Kidney (tissue), 14 donors: ENCODE results near the gene PIGQ. TPM values are rescaled to one million over a fixed set of nuclear protein-coding genes. Genes with fewer than 3 reads are reported as not detected.
"Not testable (repeated sequence)": the region's sequence is repeated elsewhere in the genome, so short reads cannot be mapped to it uniquely, and the experiment has no call there.

Source experiments
- DNase-seq, 5 donors: peaks; one replicate each; pipeline ENCODE4 v3.0.0-alpha.2; 2013 to 2020
- FAIRE-seq: peaks from 2 replicates; lab custom pipeline; 2012; peaks lifted over from hg19 to GRCh38; lab: Jason Lieb, UNC
- H3K27ac ChIP-seq, 2 donors: one replicate each; pipeline ENCODE4 v1.7.0; 2013; ENCODE audit warnings: low read depth in 2 of 2, low read length in 2 of 2, inconsistent platforms in 1 of 2
- H3K27me3 ChIP-seq: one replicate; pipeline ENCODE4 v1.7.1; 2013; ENCODE audit warnings: low read length, inconsistent platforms; ENCODE audit not compliant: control insufficient read depth, insufficient read depth
- H3K36me3 ChIP-seq, 3 donors: one replicate each; pipeline versions ENCODE4 v1.7.0 to v1.7.1; 2013; ENCODE audit warnings: low read length in 3 of 3, control low read depth in 1 of 3, inconsistent platforms in 1 of 3; ENCODE audit not compliant: insufficient read depth in 3 of 3, control insufficient read depth in 2 of 3
- H3K4me1 ChIP-seq, 3 donors: one replicate each; pipeline versions ENCODE4 v1.7.0 to v1.7.1; 2013; ENCODE audit warnings: low read length in 3 of 3, inconsistent platforms in 1 of 3, low read depth in 1 of 3; ENCODE audit not compliant: control insufficient read depth in 2 of 3, insufficient read depth in 2 of 3
- H3K4me3 ChIP-seq, 3 donors: one replicate each; pipeline versions ENCODE4 v1.7.0 to v1.8.1; 2013; ENCODE audit warnings: low read length in 3 of 3, control low read depth in 1 of 3, inconsistent platforms in 1 of 3
- H3K9ac ChIP-seq, 3 donors: one replicate each; pipeline versions ENCODE4 v1.7.0 to v1.7.1; 2013; ENCODE audit warnings: low read length in 3 of 3, control low read depth in 1 of 3, inconsistent platforms in 1 of 3
- H3K9me3 ChIP-seq, 3 donors: one replicate each; pipeline versions ENCODE4 v1.7.0 to v1.7.1; 2013; ENCODE audit warnings: low read length in 3 of 3, control low read depth in 1 of 3, inconsistent platforms in 1 of 3; ENCODE audit not compliant: control insufficient read depth in 2 of 3, insufficient read depth in 1 of 3
- intact Hi-C: fragments of 100-400 bp; cut with DNase I; formaldehyde crosslinking; loops from one replicate; pipeline ENCODE4 v1.11.1; 2022
- polyA plus RNA-seq: library from polyadenylated mRNA; stranded (reverse); fragments of 350-450 nt; fragmentation: Illumina TruSeq; extraction: RNeasy Lipid Tissue Mini Kit (QIAGEN cat#74804); gene quantifications from one replicate; pipeline ENCODE4 v1.2.3, GENCODE V29; 2014; ENCODE audit warnings: low read depth, low replicate concordance; ENCODE audit not compliant: insufficient read depth
- total RNA-seq: library from RNA; stranded (reverse); fragmentation: NEBNext Ultra II Directional; extraction: Animal tissue kit (Norgen Biotek cat#: 25700); gene quantifications from one replicate; pipeline ENCODE4 v1.2.1, GENCODE V29; 2021
- TF ChIP-seq, protein P1 (sequence below): IDR thresholded peaks from 3 replicates; pipeline ENCODE4 v1.5.1; 2012; ENCODE audit warnings: mild to moderate bottlenecking, moderate library complexity, borderline replicate concordance; ENCODE audit not compliant: insufficient read depth; ENCODE audit errors: extremely low read depth
- donor health status: control.
- donor health status: control.
- donor health status: control.
- donor health status: control.
- donor health status: control.
- donor health status: DM: yes; HTN: yes; CAD: no.
- donor health status: Normal renal cell carcinoma (clear cell type).

Gene PIGQ
- total and polyA plus RNA-seq, 2 donors from 2014 or later, result 92.9 to 118 TPM

DNA sequence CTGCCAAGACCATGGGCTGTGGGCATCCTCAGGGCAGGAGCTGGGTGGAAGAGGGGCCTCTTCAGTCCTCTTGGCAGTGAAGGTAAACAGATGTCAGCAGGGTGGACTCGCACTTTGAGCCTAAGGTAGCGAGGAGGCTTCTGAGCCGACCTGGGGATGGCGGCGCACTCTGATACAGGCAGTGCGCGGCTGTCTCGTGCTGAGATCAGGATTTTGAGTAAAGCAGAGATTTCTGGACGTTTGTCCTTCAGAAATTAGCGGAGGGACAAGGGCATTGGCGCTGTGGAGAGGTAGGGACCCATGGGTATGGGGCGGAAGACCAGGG is 26.9 kb downstream of the PIGQ start:
- TF ChIP-seq, protein P1, sequence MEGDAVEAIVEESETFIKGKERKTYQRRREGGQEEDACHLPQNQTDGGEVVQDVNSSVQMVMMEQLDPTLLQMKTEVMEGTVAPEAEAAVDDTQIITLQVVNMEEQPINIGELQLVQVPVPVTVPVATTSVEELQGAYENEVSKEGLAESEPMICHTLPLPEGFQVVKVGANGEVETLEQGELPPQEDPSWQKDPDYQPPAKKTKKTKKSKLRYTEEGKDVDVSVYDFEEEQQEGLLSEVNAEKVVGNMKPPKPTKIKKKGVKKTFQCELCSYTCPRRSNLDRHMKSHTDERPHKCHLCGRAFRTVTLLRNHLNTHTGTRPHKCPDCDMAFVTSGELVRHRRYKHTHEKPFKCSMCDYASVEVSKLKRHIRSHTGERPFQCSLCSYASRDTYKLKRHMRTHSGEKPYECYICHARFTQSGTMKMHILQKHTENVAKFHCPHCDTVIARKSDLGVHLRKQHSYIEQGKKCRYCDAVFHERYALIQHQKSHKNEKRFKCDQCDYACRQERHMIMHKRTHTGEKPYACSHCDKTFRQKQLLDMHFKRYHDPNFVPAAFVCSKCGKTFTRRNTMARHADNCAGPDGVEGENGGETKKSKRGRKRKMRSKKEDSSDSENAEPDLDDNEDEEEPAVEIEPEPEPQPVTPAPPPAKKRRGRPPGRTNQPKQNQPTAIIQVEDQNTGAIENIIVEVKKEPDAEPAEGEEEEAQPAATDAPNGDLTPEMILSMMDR, result no peak
- FAIRE-seq (no peak), DNase-seq (no peak)
- intact Hi-C loops, result no loop called here
- peaks cover 0 to 36% (median 24%) of the 10 kb centered on the region in 3 donors for H3K4me1 ChIP-seq
- peaks cover 0 to 5% (median 2%) of the 10 kb centered on the region in 3 donors for H3K36me3 ChIP-seq
- no peak overlapping the region for H3K27ac ChIP-seq
- no peaks in the 10 kb centered on the region for H3K27me3 ChIP-seq
- no peaks in the 10 kb centered on the region for H3K9me3 ChIP-seq
- no peak overlapping the region for H3K4me3 ChIP-seq
- no peak overlapping the region for H3K9ac ChIP-seq

DNA sequence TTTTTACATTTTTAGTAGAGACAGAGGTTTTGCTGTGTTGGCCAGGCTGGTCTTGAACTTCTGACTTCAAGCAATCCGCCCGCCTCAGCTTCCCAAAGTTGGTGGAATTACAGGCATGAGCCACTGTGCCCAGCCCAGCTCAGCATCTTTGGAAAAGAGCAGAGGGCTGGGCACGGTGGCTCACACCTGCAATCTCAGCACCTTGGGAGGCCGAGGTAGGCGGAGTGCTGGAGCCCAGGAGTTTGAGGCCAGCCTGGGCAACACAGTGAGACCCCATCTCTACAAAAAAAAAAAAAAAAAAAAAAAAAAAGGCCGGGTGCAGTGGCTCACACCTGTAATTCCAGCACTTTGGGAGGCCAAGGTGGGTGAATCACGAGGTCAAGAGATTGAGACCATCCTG is 27.9 kb downstream of the PIGQ start:
- FAIRE-seq, H3K4me3 ChIP-seq, H3K9me3 ChIP-seq, H3K27me3 ChIP-seq, H3K27ac ChIP-seq, H3K9ac ChIP-seq, intact Hi-C loops, H3K36me3 ChIP-seq, DNase-seq: not testable (repeated sequence)
- H3K4me1 ChIP-seq, result peaks cover 0 to 27% (median 14%) of the 10 kb centered on the region in 3 donors

DNA sequence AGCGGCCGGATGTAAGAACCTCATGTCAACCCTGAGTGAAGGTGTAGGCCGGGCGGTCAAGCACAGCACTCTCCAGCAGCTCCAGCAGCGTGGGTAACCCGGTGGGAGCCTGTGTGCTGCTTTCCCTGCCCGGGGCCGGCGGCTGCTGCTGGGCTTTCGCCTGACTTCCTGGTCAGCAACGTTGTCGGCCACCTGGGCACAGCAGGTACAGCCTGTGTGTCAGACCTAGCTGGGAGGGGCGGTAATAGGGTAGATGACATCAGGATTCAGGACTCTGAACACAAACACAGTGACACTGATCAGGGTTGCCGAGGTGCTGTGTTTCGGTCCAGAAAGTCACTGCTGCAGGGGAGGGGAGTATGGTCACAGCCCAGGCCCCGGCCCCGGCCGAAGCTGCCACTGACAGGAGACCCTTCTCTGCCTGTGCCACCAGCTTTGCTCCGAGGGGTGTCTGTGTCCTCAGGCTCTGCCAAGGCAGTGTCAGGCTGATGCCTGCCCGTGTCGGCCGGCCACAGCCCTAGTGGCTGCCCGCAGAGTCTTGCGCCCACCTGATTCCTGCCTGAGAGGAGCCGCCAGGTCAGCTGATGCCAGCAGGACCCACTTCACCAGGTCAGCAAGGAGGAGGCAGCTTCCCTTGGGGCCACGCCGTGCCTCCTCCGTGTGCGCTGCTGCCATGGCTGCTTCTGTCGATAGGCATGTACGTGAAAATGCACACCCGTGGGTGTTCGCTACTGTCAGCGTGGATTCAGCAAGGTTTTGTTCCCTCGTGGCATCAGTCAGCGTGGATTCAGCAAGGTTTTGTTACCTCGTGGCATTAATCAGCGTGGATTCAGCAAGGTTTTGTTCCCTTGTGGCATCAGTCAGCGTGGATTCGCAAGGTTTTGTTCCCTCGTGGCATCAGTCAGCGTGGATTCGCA is 29.3 kb downstream of the PIGQ start:
- intact Hi-C loops, result no loop called here
- peak in 2 of 5 donors; percentile 22 to 82 for DNase-seq

GRCh38 chr16:600781-601180 is 31.0 kb downstream of the PIGQ start:
- H3K27ac ChIP-seq, result no peak overlapping the region
- peaks cover 0 to 6% (median 0%) of the 10 kb centered on the region in 3 donors for H3K4me1 ChIP-seq
- FAIRE-seq, result no peak
- H3K36me3 ChIP-seq, result peaks cover 0 to 5% (median 2%) of the 10 kb centered on the region in 3 donors
- intact Hi-C loops, result no loop called here
- H3K4me3 ChIP-seq, result no peak overlapping the region
- H3K27me3 ChIP-seq, result no peaks in the 10 kb centered on the region
- H3K9ac ChIP-seq, result no peak overlapping the region
- TF ChIP-seq, protein P1, result peak; percentile 20
- peaks cover 0 to 4% (median 0%) of the 10 kb centered on the region in 3 donors for H3K9me3 ChIP-seq
- DNase-seq, result peak in 1 of 5 donors; percentile 26

More for the DNA sequence above, 29.3 kb downstream of the PIGQ start:
- Histone ChIP-seq H3K27me3 (no peaks in the 10 kb centered on the region), H3K27ac (no peak overlapping the region), H3K9ac (no peak overlapping the region), H3K4me1 (peaks cover 0 to 15% (median 4%) of the 10 kb centered on the region in 3 donors), H3K9me3 (no peaks in the 10 kb centered on the region), H3K4me3 (no peak overlapping the region), H3K36me3 (peaks cover 0 to 5% (median 2%) of the 10 kb centered on the region in 3 donors)
- TF ChIP-seq, protein P1, result no peak
- no peak for FAIRE-seq
